NCI-H345 treated with DMSO at 0.1 percent for 48 hours (cell line): ENCODE data around the gene LGALS3BP.

ENCODE experiments used
- DNase-seq: peaks from one replicate; lab custom pipeline; 2025; ENCODE audit not compliant: unreplicated experiment; lab: John Stamatoyannopoulos, UW

The LGALS3BP gene

DNA sequence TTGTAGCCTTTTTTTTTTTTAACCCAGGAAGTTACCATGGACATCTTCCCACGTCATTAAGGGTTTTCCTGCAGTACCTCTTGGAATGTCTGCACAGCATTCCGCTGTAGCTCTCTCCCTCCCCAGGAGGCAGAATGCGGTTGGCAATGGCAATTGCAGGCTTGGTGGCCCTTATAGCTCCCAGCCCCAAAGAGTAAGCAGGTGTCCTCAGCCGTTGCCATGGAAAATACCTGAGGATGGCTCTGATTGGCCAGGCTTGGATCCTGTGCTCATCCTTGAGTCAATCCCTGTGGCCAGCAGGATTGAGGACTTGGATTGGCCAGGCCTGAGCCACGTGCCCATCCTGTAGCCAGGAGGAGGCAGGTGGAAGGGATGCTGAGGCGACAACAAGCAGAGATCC is 39.0 kb downstream of the LGALS3BP start:
- DNase-seq = no peak

DNA sequence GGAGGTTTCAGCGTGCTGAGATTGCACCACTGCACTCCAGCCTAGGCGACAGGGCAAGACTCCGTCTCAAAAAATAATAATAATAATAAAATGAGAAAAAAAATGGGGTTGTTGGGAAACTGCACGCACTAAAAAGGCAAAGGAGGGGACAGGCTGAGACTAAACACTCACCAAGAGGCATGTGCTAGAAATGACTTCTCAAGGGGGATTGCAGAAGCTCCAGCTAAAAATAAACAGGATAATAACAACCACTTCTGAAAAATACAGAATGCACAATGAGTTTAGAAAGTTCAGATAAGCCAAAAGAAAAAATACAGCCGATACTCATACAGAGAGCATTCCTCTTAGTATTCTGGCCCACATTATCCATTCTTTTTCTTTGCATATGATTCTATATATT is 39.5 kb downstream of the LGALS3BP start:
- DNase-seq = no peak

DNA sequence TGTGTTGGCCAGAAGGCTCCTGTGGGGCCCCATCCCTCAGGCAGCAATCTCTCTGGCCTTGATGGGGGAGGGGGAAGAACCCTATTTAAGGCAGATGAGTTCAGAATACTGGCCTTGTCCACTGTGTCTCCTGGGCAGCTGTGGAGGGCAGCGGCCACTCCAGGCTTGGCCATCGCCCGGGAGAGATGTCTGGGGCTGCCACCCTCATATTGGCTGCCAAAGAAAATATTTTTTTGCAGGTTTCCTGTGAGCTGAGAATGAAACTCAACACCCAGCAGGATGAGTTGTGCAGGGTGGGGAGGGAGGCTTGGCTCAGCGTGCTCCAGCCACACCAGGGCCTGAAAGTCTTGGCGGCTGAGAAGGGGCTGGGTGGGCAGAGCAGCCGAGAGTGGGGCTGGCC is 40.1 kb downstream of the LGALS3BP start:
- DNase-seq = no peak

DNA sequence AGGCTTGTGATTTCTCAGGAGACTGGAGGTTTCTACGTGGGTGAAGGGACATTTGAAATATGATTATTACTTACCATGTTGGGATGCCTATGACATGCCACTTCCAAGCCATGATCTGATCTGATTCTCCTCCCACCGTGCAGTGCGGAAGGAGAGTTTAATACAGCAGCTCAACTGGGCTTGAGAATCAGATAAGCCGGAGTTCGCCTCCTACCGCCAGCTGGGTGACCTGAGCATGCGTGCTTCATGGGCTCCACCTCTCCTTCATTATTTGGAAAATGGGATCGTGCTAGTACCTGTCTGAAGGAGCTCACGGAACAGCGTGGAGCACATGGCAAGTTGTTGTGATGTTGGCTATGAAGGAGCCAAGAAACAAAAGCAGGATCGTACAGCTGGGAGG is 42.2 kb downstream of the LGALS3BP start:
- no peak for DNase-seq

DNA sequence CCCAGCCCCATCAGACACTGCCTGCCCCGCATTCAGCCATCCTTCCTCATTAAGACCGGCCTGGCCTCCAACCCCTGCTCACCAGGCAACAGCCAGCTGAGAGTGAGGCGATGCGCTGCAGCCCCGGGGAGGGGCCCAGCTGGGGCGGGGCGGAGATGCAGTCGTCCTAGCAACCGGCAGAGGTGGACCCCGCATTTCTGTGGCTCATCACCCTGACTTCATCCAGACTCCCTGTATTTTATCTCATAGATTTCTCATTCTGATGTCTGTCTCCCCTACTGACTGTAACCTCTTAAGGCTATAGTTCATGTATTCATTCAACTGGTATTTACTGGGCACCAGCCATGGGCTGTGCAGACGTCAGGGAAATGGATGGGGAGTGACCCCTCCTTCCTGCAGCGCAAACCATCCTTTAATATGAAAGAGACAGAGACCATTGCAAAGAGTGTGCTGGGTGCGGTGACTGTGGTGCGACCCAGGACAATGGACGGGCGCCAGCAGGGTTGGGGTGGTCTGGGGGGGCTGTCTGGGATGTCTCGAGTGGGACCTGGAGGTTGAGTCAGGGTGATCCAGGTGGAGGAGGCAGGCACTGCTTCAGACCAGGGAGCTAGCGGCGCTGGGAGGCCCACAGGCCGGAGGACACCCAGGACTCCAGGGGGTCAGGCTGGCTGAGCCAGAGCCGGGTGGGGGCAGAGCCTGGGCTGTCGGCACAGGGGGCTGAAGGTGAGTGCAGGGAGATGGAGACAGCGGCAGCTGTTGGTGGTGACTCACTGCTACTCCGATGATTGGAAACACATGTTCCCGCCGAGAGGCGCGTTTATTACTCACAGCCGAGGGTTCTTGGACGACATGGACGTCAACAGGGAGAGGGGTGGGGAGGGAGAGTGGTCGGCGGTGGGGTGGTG is 44.1 kb downstream of the LGALS3BP start:
- DNase-seq = no peak

DNA sequence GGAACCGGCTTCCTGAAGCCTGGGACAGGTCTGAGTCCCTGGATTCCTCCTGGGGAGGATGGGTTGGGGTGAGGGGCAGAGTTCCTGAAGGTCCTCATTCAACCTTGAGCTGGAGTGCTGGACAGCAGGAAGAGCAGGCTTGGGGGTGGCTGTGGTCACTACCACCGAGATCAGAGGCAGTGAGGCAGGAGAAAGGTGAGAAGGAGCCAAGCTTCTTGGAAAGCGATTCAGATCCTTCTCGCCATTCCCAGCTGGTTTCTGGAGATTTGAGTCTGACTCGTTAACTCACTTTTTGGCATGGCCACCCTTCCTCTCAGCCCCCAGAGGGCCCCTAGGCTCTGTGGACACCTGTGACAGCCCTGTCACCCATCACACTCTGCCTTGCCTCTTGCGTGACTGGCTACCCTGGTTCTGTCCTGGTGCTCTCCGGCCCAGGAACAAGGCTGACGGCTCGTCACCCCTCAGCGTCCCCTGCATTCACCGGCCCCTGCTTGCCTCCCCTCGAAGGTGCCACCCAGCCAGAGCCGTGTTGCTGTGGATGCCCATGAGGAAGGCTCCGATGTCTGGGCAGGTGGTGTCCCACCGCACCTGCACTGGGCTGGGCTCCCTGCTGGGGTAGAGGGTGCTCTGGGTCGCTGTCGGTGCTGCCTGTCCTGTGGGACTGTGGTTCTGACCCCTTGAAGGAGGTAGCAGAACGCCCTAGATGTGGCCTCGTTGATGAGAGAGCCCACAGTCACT is 44.9 kb downstream of the LGALS3BP start:
- no peak for DNase-seq

DNA sequence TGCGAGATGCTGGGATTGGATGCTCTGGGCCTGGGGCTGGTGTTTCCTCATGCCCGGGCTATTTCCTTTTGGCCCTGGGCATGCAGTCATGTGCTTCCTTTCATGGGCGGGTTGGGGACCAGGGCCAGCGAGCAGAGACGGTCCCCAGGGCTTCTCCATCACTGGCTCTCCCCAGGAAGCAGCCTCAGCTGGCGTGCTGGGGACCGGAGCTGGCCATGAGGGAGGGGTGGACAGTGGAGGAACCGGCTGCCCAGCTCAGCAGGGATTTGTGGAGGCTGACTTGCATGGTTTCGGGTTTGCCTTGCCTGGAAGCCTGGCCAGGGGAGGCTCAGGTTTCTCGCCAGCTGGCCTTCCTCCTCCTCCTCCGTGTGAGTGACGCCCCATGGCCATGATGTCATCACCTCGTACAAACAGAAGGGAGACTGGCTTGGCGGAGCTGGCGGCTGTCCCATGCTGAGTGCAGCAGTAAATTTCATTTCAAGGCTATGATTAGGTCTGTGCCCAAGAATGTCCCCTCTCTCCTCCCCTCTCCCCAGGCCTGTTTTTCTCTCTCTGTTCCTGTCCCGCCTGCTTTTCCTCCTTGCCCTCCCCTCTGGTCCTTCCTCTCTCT is 45.7 kb downstream of the LGALS3BP start:
- DNase-seq = peak; percentile 45

DNA sequence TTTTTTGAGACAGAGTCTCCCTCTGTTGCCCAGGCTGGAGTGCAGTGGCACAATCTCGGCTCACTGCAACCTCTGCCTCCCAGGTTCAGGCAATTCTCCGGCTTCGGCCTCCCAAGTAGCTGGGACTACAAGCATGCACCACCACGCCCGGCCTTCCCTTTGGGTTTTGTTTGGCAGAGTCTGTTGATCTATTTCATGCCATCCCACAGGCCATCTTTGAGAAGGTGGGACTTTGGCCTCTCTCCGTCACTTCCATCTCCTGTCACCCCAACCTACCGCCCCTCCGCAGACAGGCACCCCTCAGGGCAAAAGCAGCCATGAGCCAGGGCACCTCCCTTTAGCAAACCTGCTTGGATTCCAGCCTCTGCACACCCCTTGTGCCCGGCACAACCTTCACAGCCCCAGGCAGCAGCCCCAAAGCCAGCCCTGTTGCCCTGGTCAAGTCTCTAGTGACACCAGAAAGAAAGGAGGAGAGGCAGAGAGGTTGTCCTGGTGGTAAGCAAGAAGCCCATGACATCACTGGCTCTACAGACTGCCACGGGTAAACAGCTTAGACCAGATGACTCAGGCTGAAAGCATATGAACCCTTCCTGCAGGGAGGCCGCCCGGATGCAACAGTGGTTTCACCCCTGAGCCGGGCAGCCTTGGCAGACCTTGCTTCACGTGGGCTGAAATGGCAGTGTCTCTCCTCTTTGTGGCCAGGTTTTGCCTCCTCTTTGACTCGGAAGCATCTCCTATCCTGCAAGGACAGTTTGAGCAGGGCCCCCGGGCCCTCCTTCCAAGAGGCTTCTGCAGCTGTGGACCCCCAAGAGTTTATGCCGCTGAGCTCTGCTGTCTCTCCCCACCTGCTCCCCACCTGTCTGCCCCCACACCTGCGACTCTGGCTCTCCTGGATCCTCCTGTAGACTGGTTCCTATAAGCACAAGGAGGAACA is 46.4 kb downstream of the LGALS3BP start:
- no peak for DNase-seq

DNA sequence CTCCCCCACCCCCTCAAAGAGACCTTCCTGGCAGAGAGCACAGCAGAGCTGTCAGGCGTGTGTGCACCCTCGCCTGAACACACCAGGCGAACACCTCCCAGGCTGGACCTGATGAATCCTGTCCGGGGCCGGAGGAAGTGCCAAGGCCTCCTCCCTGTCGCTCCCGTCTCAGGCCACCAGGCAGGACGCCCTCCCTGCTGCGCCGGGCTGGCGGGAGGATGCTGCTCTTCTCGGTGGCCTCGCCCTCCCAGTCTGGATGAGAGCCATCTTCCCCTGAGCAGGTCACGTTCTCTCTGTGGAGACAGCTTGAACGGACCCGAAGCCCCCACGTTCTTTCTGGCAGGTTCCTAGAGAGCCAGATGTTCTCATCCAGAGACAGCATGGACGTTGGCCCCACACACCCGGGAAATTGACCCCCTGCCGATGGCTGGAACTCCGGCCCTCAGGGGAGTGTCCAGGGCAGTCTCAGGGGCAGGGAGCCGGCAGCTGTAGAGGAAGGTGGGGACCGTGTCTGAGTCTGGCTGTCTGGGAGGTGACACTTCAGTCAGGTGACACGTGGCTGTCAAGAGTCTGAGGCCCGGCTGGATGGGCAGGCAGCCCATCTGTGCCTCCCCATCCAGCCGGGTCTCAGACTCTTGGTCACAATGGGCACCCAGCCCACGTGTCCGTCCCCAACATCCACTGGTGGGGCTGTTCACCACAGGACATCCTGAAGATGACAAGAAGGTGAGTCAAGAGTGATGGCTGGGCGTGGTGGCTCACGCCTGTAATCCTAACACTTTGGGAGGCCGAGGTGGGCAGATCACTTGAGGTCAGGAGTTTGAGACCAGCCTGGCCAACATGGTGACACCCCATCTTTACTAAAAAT is 49.6 kb downstream of the LGALS3BP start:
- DNase-seq = no peak

DNA sequence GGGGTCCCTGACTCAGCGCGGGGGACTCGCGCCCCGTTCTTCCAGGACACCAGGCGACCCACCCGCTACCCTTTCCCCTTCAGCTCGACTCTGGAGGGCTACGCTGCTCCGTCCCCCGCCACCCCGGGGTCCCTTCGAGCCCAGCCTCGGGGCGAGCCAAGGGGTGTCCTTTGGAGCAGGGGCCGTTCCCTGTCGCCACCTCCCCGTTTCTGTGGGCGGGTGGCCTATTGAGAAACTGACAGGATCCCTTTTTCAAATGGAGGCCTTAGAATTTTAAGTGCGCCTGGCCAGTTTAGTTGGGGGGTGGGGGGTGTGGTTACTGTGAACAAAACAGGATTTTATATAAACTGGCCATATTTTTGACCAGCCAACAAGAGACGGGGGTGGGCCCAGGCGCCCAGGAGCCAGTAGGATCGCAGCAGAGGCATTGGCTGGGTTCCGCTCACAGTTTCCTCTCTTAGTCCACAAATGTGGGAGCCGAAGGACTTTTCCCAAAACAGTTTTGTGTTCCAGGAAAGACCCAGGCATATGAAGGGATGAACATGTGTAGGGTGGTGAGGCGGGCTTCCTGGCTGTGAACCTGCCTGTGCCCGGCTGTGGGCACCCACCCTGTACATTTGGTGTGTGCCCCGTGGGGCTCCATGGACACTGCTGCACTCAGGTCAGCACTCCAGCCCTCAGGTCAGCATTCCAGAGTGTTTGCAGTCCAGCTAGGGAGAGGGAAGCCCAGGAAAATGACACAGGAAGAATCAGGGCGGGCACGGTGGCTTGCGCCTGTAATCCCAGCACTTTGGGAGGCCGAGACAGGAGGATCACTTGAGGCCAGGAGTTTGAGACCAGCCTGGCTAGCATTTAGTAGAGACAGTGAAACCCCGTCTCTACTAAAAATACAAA is 53.8 kb downstream of the LGALS3BP start:
- no peak for DNase-seq

DNA sequence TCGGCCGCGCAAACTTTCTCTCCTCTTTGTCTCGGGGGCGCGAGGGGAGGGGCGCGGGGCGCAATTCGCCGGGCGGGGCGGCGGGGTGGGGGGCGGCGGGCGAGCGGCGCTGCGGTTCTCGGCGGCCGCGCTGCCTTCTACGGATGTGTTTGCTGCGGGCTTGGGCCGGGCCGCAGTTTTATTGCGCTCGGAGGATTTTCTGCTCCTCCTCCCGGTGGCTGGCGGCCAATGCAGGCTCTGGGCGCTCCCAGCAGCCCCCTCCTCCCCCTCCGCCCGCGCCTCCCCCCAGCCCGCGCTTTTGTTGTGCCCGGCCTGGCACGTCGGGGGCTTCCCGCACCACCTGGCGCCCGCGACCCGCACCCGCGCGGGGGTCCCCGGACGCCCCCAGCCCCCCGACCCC is 54.5 kb downstream of the LGALS3BP start, which contains the start of gene TIMP2:
Gene TIMP2 (minus strand): TSS at position 154 of the 400 bp plus-strand sequence. CDS start 299 bp downstream, outside the sequence.
- DNase-seq = peak; percentile 79

DNA sequence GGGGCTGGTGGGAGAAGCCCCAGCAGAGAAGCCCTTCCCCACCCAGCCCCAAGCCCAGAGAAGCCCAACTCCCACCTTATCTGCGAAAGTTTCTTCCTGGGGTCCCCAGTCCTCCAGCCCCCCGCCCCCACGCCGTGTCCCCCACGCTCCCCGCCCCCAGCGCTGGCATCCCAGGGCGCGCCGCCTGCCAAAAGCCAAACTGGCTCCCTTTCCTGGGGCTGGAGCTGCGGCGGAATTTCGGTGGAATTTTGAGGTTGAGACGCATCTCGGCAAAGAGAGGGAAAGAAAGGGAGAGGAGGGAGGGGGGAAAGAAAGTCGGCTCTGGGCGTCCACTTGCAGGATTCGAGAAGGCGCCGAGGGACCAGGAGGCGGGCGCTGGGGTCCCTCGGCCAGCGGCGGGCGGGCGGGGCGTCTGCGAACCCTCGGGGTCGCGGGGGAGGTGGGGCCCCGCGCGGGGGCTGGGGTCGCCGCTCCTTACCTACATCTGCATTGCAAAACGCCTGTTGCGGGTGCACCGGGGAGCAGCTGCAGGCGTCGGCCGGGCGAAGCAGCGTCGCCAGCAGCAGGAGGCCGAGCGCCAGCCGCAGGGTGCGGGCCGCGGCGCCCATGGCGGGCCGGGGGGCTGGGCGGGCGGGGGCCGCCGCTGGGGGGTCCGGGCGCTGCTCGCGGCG is 55.1 kb downstream of the LGALS3BP start:
- no peak for DNase-seq

DNA sequence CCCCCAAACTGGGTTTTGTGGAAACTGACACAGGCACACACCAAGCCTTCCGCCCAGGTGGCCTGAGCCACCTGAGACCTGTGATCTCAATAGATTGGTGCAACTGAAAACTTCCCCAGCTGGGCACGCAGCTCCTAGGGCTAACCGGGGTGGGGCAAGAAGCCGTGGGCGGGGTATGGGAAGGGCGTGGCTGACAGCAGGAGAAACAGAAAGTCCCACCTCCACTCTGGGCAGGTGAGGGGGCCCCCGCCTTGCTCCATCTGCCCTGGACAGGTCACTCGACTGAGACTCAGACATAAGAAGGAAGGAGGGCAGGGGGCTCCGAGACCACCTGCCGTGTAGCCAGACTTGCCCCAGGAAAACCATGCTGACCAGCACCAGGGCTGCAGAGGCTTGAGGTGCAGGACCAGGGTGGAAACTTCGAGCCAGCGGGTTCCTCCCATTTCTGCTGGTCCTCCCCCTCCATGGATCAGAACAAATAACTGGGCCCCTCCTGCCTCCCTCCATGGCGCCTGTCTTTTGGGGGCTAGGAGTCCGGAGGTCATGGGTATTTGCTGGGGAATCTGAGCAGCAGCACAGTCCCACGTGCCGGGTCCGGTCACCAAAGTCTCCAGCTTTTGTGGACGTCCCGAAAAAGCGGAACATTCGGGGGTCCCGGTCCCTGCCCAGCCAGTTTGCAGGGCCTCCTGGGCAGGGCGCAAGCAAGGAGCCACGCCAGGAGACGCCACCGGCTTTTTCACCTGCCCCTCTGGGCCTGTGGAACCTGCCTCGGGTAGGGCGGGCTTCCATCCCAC is 55.9 kb downstream of the LGALS3BP start:
- no peak for DNase-seq

DNA sequence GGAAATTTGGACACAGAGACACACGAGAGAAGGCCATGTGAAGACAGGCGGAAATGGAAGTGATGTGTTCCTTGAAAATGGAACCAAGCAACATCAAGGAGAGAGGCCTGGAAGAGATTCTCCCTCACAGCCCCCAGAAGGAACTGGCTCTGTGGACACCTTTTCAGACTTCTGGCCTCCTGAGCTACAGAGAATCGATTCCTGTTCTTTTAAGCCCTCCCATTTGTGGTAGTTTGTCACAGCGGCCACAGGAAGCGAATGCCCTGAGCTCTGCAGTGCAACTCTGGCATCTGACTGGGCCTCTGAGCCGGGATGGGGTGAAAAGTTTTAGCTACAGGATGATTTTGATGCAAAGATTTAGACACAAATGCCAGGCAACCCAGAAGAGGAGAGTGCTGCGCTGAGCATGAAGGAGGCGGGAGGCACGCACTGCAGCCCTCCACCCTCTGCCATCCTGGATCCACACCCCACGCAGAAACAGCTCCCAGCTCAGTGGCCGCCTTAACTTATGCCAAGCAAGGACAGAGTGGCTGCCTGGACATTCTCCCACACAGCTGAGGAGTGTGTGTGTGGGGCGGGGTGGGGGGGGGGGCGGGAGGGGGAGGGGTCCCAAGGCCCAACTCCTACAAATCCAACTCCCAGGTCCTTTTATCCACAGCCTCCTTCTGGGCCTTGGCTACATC is 56.8 kb downstream of the LGALS3BP start:
- DNase-seq = no peak

DNA sequence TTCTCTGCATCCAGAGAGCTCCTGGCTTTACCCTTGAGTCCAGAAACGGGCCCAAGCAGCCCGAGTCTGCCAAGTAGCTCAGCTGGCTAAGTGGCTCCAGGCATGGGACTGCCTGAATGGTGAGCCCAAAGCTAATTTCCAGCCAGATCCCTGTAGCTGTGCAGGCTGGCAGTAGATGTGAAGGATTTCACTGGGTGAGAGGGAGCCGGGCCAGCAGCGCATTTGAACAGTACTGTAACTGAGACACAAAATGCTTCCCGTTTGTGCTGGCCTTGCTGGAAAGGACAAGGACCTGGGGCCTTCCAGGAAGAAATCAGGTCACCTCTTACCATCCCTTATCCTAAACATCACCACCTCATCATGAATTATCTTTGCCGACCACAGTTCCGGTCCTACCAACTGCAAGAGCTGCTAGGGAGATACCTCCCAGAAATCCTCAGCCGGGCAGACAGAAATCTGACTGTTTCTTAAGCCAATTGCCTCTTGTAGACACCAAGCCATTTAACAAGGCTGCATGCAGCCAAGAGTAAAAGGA is 58.2 kb downstream of the LGALS3BP start:
- no peak for DNase-seq
